HepG2 (cell line): ENCODE results near the gene UNKL. TPM values are rescaled to one million over a fixed set of nuclear protein-coding genes. Genes with fewer than 3 reads are reported as not detected.
A peak's percentile ranks its signal among the peaks of the same experiment; 100 is the strongest.

Experiments
- AGO1 ChIP-seq: fragments of 200-400 bp; formaldehyde crosslinking; IDR thresholded peaks from 2 replicates; pipeline ENCODE4 v1.6.1; 2017; ENCODE audit warnings: mild to moderate bottlenecking, low read depth, low read length, moderate library complexity; ENCODE audit not compliant: poor library complexity, severe bottlenecking
- ATM ChIP-seq: fragments of 450-650 bp; IDR thresholded peaks from 2 replicates; pipeline ENCODE4 v1.7.1; 2017; ENCODE audit warnings: mild to moderate bottlenecking, borderline replicate concordance
- BATF2 ChIP-seq: sonication (generic); formaldehyde crosslinking; IDR thresholded peaks from 2 replicates; pipeline ENCODE4 v1.8.0; 2022; ENCODE audit warnings: mild to moderate bottlenecking, missing genetic modification reagents, moderate library complexity
- CENPBD1 ChIP-seq: sonication (generic); formaldehyde crosslinking; IDR thresholded peaks from 2 replicates; pipeline ENCODE4 v1.8.0; 2022; ENCODE audit warnings: missing genetic modification reagents, low read depth, mild to moderate bottlenecking, borderline replicate concordance
- EZH2 ChIP-seq: conservative IDR thresholded peaks from 2 replicates; pipeline ENCODE4 v1.6.1; 2012; ENCODE audit warnings: mild to moderate bottlenecking, low read depth, low read length, moderate library complexity
- MAF1 ChIP-seq: sonication (generic); formaldehyde crosslinking; IDR thresholded peaks from 2 replicates; pipeline ENCODE4 v1.5.0; 2020; ENCODE audit warnings: missing genetic modification reagents, borderline replicate concordance
- PCBP1 ChIP-seq: fragments of 200-400 bp; formaldehyde crosslinking; IDR thresholded peaks from 2 replicates; pipeline ENCODE4 v1.6.1; 2017; ENCODE audit warnings: mild to moderate bottlenecking, low read depth, low read length, borderline replicate concordance
- PRMT3 ChIP-seq: sonication (generic); formaldehyde crosslinking; IDR thresholded peaks from 2 replicates; pipeline ENCODE4 v1.8.1; 2022; ENCODE audit warnings: low read depth, mild to moderate bottlenecking, moderate library complexity, missing genetic modification reagents, borderline replicate concordance
- RCOR2 ChIP-seq: IDR thresholded peaks from 2 replicates; pipeline ENCODE4 v1.6.1; 2016; ENCODE audit warnings: missing biosample characterization, missing genetic modification reagents
- SKIL ChIP-seq: sonication (generic); formaldehyde crosslinking; IDR thresholded peaks from 2 replicates; pipeline ENCODE4 v1.8.0; 2022; ENCODE audit warnings: missing genetic modification reagents, mild to moderate bottlenecking, moderate library complexity, borderline replicate concordance
- SMARCC2 ChIP-seq: fragments of 450-650 bp; IDR thresholded peaks from 2 replicates; pipeline ENCODE4 v1.6.1; 2017; ENCODE audit warnings: antibody characterized with exemption, mild to moderate bottlenecking
- TARDBP ChIP-seq: sonication (generic); formaldehyde crosslinking; IDR thresholded peaks from 2 replicates; pipeline ENCODE4 v1.8.0; 2022; ENCODE audit warnings: mild to moderate bottlenecking, missing genetic modification reagents
- U2AF2 ChIP-seq: fragments of 200-400 bp; formaldehyde crosslinking; IDR thresholded peaks from 2 replicates; pipeline ENCODE4 v1.6.1; 2017; ENCODE audit warnings: low read depth, mild to moderate bottlenecking, low read length
- ZFP36L2 ChIP-seq: sonication (generic); formaldehyde crosslinking; IDR thresholded peaks from 2 replicates; pipeline ENCODE4 v1.4.0; 2020; ENCODE audit warnings: missing genetic modification reagents
- ZFY ChIP-seq: sonication (generic); formaldehyde crosslinking; IDR thresholded peaks from 2 replicates; pipeline ENCODE4 v1.4.0; 2020; ENCODE audit warnings: missing genetic modification reagents
- ZIK1 ChIP-seq: sonication (generic); formaldehyde crosslinking; IDR thresholded peaks from 2 replicates; pipeline ENCODE4 v1.5.0; 2020; ENCODE audit warnings: mild to moderate bottlenecking, low read depth, missing genetic modification reagents, borderline replicate concordance
- ZNF280B ChIP-seq: sonication (generic); formaldehyde crosslinking; IDR thresholded peaks from 2 replicates; pipeline ENCODE4 v1.5.0; 2020; ENCODE audit warnings: missing genetic modification reagents, mild to moderate bottlenecking, borderline replicate concordance
- ZNF367 ChIP-seq: sonication (generic); formaldehyde crosslinking; IDR thresholded peaks from 2 replicates; pipeline ENCODE4 v1.4.0; 2020; ENCODE audit warnings: missing genetic modification reagents, borderline replicate concordance
- ZNF383 ChIP-seq: sonication (generic); formaldehyde crosslinking; IDR thresholded peaks from 2 replicates; pipeline ENCODE4 v1.4.0; 2020; ENCODE audit warnings: missing genetic modification reagents, mild to moderate bottlenecking, borderline replicate concordance
- ZNF530 ChIP-seq: sonication (generic); formaldehyde crosslinking; IDR thresholded peaks from 2 replicates; pipeline ENCODE4 v1.5.0; 2020; ENCODE audit warnings: low read depth, mild to moderate bottlenecking, missing genetic modification reagents
- ZNF556 ChIP-seq: sonication (generic); formaldehyde crosslinking; IDR thresholded peaks from 2 replicates; pipeline ENCODE4 v1.4.0; 2020; ENCODE audit warnings: mild to moderate bottlenecking, missing genetic modification reagents, borderline replicate concordance
- ZNF746 ChIP-seq: sonication (generic); formaldehyde crosslinking; IDR thresholded peaks from 2 replicates; pipeline ENCODE4 v1.8.0; 2022; ENCODE audit warnings: mild to moderate bottlenecking, missing genetic modification reagents
- ZNF761 ChIP-seq: sonication (generic); formaldehyde crosslinking; conservative IDR thresholded peaks from 2 replicates; pipeline ENCODE4 v1.4.0; 2020; ENCODE audit warnings: mild to moderate bottlenecking, missing genetic modification reagents
- ZNF780A ChIP-seq: sonication (generic); formaldehyde crosslinking; IDR thresholded peaks from 2 replicates; pipeline ENCODE4 v1.8.0; 2022; ENCODE audit warnings: mild to moderate bottlenecking, missing genetic modification reagents, moderate library complexity
- ZSCAN12 ChIP-seq: sonication (generic); formaldehyde crosslinking; IDR thresholded peaks from 2 replicates; pipeline ENCODE4 v1.9.0; 2021; ENCODE audit warnings: mild to moderate bottlenecking, missing genetic modification reagents
- polyA plus RNA-seq, 8 experiments: library from polyadenylated mRNA; depleted of rRNA in 3 of 8; stranded (reverse) in 7 of 8; unstranded in 1 of 8; fragments of >200 nt; fragmentation: Illumina TruSeq in 4 of 8; extraction: Trizol in 4 of 8; gene quantifications; 2 replicates each; pipeline versions ENCODE4 v1.2.1 to v1.2.3, GENCODE V29; 2011 to 2016; ENCODE audit warnings: low read depth in 4 of 8, missing spikeins in 1 of 8, mixed read lengths in 1 of 8; ENCODE audit not compliant: insufficient read depth in 1 of 8
- total RNA-seq, 5 experiments: library from RNA; depleted of rRNA; stranded (reverse); fragments of >200 nt; fragmentation: Illumina TruSeq; extraction: Trizol; gene quantifications; 2 replicates each; pipeline ENCODE4 v1.2.3, GENCODE V29; 2016; ENCODE audit warnings: low read depth in 1 of 5

The UNKL gene
- total and polyA plus RNA-seq, 2 of the 13 experiments (the other 11 are each of a cell fraction or from before 2014, with no cell fraction given): 10.4 to 17.6 TPM

- TF ChIP-seq PCBP1 (peak; percentile 40; the same call in 1 of the 2 replicates), AGO1 (no peak), EZH2 (no peak), RCOR2 (no peak), ZNF367 (CRISPR knock-in tag) (no peak), ZNF761 (no peak), ZNF383 (CRISPR knock-in tag) (no peak), ZNF780A (no peak), ZNF556 (no peak), ZNF530 (CRISPR knock-in tag) (no peak), ZNF280B (CRISPR knock-in tag) (0 out of 2 replicates have a peak, but pooled peaks have one; percentile 12), BATF2 (no peak), CENPBD1 (CRISPR knock-in tag) (no peak), MAF1 (CRISPR knock-in tag) (no peak), ZIK1 (no peak), ATM (no peak), ZNF746 (CRISPR knock-in tag) (no peak), ZFY (CRISPR knock-in tag) (peak; percentile 20; the same call in 1 of the 2 replicates), PRMT3 (CRISPR knock-in tag) (no peak), SMARCC2 (no peak), ZSCAN12 (CRISPR knock-in tag) (no peak), ZFP36L2 (CRISPR knock-in tag) (no peak), TARDBP (CRISPR knock-in tag) (no peak), SKIL (CRISPR knock-in tag) (no peak), U2AF2 (no peak)
Observed at GRCh38 chr16:1342526-1343427, 71.7 kb downstream of the UNKL start (continued).
